Pancreas (tissue), 10 donors: Measurements from ENCODE around the gene AGMO. TPM values are rescaled to one million over a fixed set of nuclear protein-coding genes. Genes with fewer than 3 reads are reported as not detected.

Experiments used
- ATAC-seq, 4 donors: fragments of 200-7000 bp; cut with Tn5 transposase; one replicate each; pipeline versions ENCODE4 v1.8.0 to v1.9.1; 2020; ENCODE audit warnings: mild to moderate bottlenecking in 4 of 4, moderate library complexity in 4 of 4
- DNase-seq, 6 donors: peaks; one replicate each; pipeline ENCODE4 v3.0.0-alpha.2; 2020
- FAIRE-seq: peaks from 2 replicates; lab custom pipeline; 2012; peaks lifted over from hg19 to GRCh38; lab: Jason Lieb, UNC
- H3K27ac ChIP-seq, 4 donors: fragments of 200-600 bp; sonication (generic); 1 replicate in 3 of 4; 2 replicates in 1 of 4; pipeline versions ENCODE4 v1.5.0 to v1.8.0; 2020
- H3K27me3 ChIP-seq, 4 donors: fragments of 200-600 bp; one replicate each; pipeline ENCODE4 v1.8.0; 2021
- H3K36me3 ChIP-seq, 3 donors: fragments of 200-600 bp; sonication (generic) in 1 of 3; one replicate each; pipeline versions ENCODE4 v1.5.0 to v1.8.0; 2020 to 2021
- H3K4me1 ChIP-seq, 3 donors: fragments of 200-600 bp; one replicate each; pipeline ENCODE4 v1.8.0; 2021
- H3K4me3 ChIP-seq, 4 donors: fragments of 200-600 bp; sonication (generic) in 2 of 4; one replicate each; pipeline versions ENCODE4 v1.5.0 to v1.8.0; 2020 to 2021
- H3K9me3 ChIP-seq, 4 donors: fragments of 200-600 bp; one replicate each; pipeline ENCODE4 v1.8.0; 2021
- CTCF ChIP-seq, 4 donors: fragments of 200-600 bp; sonication (generic) in 3 of 4; IDR thresholded peaks; one replicate each; pipeline versions ENCODE4 v1.5.0 to v1.8.0; 2021; ENCODE audit warnings: antibody characterized with exemption in 4 of 4
- WGBS, 2 donors: extraction: QIAGEN DNeasy Blood & Tissue Kit; methylation state at CpG; one replicate each; pipeline ENCODE4 v1.1.7; 2013; 5-methylcytosine and 5-hydroxymethylcytosine counted together
- intact Hi-C, 3 donors: fragments of 100-400 bp; cut with DNase I; formaldehyde crosslinking; loops; one replicate each; pipeline versions ENCODE4 v1.11.1 to v1.14.2; 2022
- polyA plus RNA-seq, 2 donors: library from polyadenylated mRNA; stranded (reverse); fragments of 200-250 nt; gene quantifications; one replicate each; pipeline ENCODE4 v1.2.3, GENCODE V29; 2013
- total RNA-seq, 6 donors: library from RNA; stranded (reverse); fragmentation: NEBNext Ultra II Directional in 4 of 6; extraction: Animal tissue kit (Norgen Biotek cat#: 25700) in 4 of 6; gene quantifications; one replicate each; pipeline versions ENCODE4 v1.2.1 to v1.2.4, GENCODE V29; 2021 to 2023
- donor health status: healthy with polysubstance abuse.
- donor health status: DM: no; HTN: no; CAD: no; lungs with moderate emphysema.
- donor health status: DM: no; HTN: no; CAD: no.
- donor health status: control.
- donor health status: control.
- donor health status: Bipolar disorder and iron deficiency.
- donor health status: DM: yes; HTN: yes; CAD: no.
- donor health status: DM: no; HTN: no; CAD: no.
- donor health status: DM: no; HTN: no; CAD: no.
- donor health status: DM: yes; HTN: yes; CAD: no.

Gene AGMO
- total and polyA plus RNA-seq, 8 donors, result 0.09 to 0.25 (median 0.19) TPM; not detected in 3

GRCh38 chr7:15291699-15292098 is 270.1 kb downstream of the AGMO start:
- Histone ChIP-seq H3K27ac (no peak overlapping the region), H3K9me3 (no peaks in the 10 kb centered on the region), H3K36me3 (no peaks in the 10 kb centered on the region), H3K4me1 (no peaks in the 10 kb centered on the region), H3K27me3 (no peaks in the 10 kb centered on the region), H3K4me3 (no peak overlapping the region)
- no peak for TF ChIP-seq CTCF (IDR thresholded peaks at IDR 0.05)
- ATAC-seq (no peak), FAIRE-seq (no peak), DNase-seq (no peak)
- intact Hi-C loops, result no loop called here
- WGBS, 2 donors, result 64 to 75% methylated on average over 6 of the region's 6 CpGs

- DNase-seq (no peak), ATAC-seq (no peak), FAIRE-seq (no peak)
- no peak overlapping the region for H3K4me3 ChIP-seq
- no peaks in the 10 kb centered on the region for H3K4me1 ChIP-seq
- H3K27ac ChIP-seq, result no peak overlapping the region
- no peaks in the 10 kb centered on the region for H3K36me3 ChIP-seq
- intact Hi-C loops, result no loop called here
- 45 to 46% methylated on average over 2 of the region's 2 CpGs for WGBS, 2 donors
- H3K27me3 ChIP-seq, result no peaks in the 10 kb centered on the region
- H3K9me3 ChIP-seq, result no peaks in the 10 kb centered on the region
- TF ChIP-seq CTCF (IDR thresholded peaks at IDR 0.05), result no peak
Measured at GRCh38 chr7:15288741-15289140, 273.1 kb downstream of the AGMO start.

GRCh38 chr7:15284396-15284795 is 277.4 kb downstream of the AGMO start:
- no peaks in the 10 kb centered on the region for H3K4me1 ChIP-seq
- FAIRE-seq, result no peak
- H3K9me3 ChIP-seq, result no peaks in the 10 kb centered on the region
- no peaks in the 10 kb centered on the region for H3K27me3 ChIP-seq
- no peaks in the 10 kb centered on the region for H3K36me3 ChIP-seq
- H3K4me3 ChIP-seq, result no peak overlapping the region
- no peak for DNase-seq
- no peak for TF ChIP-seq CTCF (IDR thresholded peaks at IDR 0.05)
- intact Hi-C loops, result no loop called here
- no peak for ATAC-seq
- no peak overlapping the region for H3K27ac ChIP-seq
- 34 to 50% methylated on average over 1 of the region's 1 CpG for WGBS, 2 donors

GRCh38 chr7:15280078-15280733 is 281.6 kb downstream of the AGMO start:
- intact Hi-C loops, result no loop called here
- Histone ChIP-seq H3K4me1 (no peaks in the 10 kb centered on the region), H3K9me3 (no peaks in the 10 kb centered on the region), H3K4me3 (no peak overlapping the region), H3K27me3 (no peaks in the 10 kb centered on the region), H3K27ac (no peak overlapping the region), H3K36me3 (no peaks in the 10 kb centered on the region)
- WGBS, 2 donors, result 39 to 60% methylated on average over 3 of the region's 3 CpGs
- FAIRE-seq (no peak), DNase-seq (no peak), ATAC-seq (no peak)
- no peak for TF ChIP-seq CTCF (IDR thresholded peaks at IDR 0.05)

GRCh38 chr7:15279640-15280039 is 282.2 kb downstream of the AGMO start:
- ATAC-seq, result no peak
- intact Hi-C loops, result no loop called here
- H3K9me3 ChIP-seq, result no peaks in the 10 kb centered on the region
- 38 to 63% methylated on average over 1 of the region's 1 CpG for WGBS, 2 donors
- H3K27ac ChIP-seq, result no peak overlapping the region
- no peak for DNase-seq
- H3K36me3 ChIP-seq, result no peaks in the 10 kb centered on the region
- no peaks in the 10 kb centered on the region for H3K27me3 ChIP-seq
- no peaks in the 10 kb centered on the region for H3K4me1 ChIP-seq
- no peak for FAIRE-seq
- TF ChIP-seq CTCF (IDR thresholded peaks at IDR 0.05), result no peak
- H3K4me3 ChIP-seq, result no peak overlapping the region
